HAP-1 (cell line): Measurements from ENCODE around the gene LLGL2.

Source experiments
- DNase-seq, 2 experiments: peaks; one replicate each; pipeline ENCODE4 v3.0.0-alpha.2; 2016 to 2020; ENCODE audit warnings: low spot score in 2 of 2
- H3K27me3 ChIP-seq: fragments of 250-450 bp; sonication (Bioruptor Pico); 2 replicates; pipeline ENCODE4 v1.5.1; 2020; ENCODE audit warnings: low read depth, mild to moderate bottlenecking, moderate library complexity
- H3K36me3 ChIP-seq: fragments of 250-450 bp; sonication (Bioruptor Pico); replicated peaks from 2 replicates; pipeline ENCODE4 v1.5.1; 2020; ENCODE audit warnings: mild to moderate bottlenecking
- H3K4me1 ChIP-seq: fragments of 250-450 bp; sonication (Bioruptor Pico); 2 replicates; pipeline ENCODE4 v1.5.1; 2020; ENCODE audit warnings: mild to moderate bottlenecking
- H3K4me3 ChIP-seq: fragments of 250-450 bp; sonication (Bioruptor Pico); 2 replicates; pipeline ENCODE4 v1.5.1; 2020; ENCODE audit warnings: mild to moderate bottlenecking, moderate library complexity
- H3K9me3 ChIP-seq: fragments of 250-450 bp; sonication (Bioruptor Pico); 2 replicates; pipeline ENCODE4 v1.5.1; 2020; ENCODE audit warnings: mild to moderate bottlenecking, moderate library complexity
- in situ Hi-C: fragments of 300-500 bp; cut with MboI; formaldehyde crosslinking; loops from 3 replicates; pipeline ENCODE4 v1.14.3; 2020; ENCODE audit warnings: low sequenced_read_pairs, inconsistent platforms, mixed read lengths

LLGL2 gene

DNA sequence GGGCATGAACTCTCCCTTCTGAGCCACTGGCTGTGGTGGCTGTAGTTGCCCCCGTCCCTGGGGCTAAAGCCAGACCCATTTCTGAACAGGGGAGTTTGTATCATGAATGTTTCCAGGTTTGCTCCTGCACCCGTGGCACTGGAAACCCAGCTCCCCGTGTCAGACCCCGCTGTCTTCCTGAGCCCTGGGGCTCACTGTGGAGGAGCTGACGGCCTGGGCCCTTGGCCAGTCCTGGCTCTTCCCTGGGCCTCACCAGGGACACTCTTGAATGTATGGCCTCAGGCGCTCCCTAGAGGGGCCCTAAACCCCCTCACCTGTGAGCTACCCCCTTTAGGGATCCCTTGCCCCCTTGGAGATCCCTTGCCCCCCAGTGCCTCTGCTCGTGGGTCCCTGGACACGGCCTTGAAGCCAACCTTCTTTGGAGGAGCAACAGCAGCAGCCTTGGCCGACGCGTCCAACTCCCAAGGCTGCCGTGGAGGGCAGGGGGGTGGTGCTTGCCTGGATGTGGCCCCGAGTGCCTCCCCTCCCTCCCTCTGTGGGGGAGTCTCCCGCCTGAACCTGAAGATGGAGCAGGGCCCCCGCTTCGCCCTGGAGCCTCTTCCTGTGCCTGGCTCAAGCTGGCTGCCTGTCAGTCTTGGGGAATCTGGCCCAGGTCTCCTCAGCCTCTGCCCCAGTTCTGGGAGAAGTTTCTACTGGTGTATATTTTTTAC, 26.0 kb upstream of the LLGL2 start:
- Histone ChIP-seq H3K9me3 (no peaks in the 10 kb centered on the region), H3K4me1 (no peaks in the 10 kb centered on the region), H3K36me3 (peaks cover 53% of the 10 kb centered on the region), H3K27me3 (no peaks in the 10 kb centered on the region), H3K4me3 (no peak overlapping the region)
- DNase-seq, result no peak
- in situ Hi-C loops, result no loop called here

GRCh38 chr17:75500419-75501216, 24.9 kb upstream of the LLGL2 start:
- H3K4me1 ChIP-seq, result no peaks in the 10 kb centered on the region
- H3K27me3 ChIP-seq, result no peaks in the 10 kb centered on the region
- H3K4me3 ChIP-seq, result no peak overlapping the region
- H3K36me3 ChIP-seq, result peaks cover 50% of the 10 kb centered on the region
- no peaks in the 10 kb centered on the region for H3K9me3 ChIP-seq
- no peak for DNase-seq
- in situ Hi-C loops, result no loop called here

DNA sequence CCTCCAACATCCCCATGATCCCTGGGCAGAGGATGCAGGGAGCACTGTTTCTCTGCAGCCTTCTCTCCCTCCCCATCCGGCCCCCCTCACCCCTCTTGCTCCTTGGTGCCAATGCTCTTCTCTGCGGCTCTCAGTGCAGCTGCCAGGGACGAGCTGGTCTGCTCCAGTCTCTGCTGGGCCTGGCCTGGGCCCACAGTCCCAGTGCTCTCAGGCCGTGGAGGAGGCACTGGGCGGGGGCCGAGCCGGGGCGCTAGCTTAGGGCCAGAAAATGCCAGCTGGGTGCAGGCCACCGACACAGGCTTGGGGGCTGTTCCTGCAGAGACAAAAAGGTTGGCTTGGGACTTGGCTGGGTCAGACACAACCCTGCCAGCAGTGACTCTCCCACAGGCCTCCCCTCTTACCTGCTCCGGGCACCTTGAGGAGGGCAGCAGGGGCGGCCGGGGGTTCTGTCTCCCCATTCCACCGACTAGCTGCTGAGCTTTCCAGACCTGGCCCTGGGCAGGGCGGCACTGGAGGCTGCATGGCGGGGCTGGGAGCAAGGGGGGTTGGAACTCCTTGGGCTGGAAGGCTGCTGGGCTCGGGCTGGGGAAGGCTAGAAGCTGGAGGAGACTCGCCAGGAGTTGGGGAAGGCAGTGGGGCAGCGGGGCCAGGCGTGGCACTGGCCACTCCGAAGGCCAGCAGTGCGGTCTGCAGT, 24.0 kb upstream of the LLGL2 start:
- in situ Hi-C loops, result no loop called here
- no peak for DNase-seq
- H3K9me3 ChIP-seq, result no peaks in the 10 kb centered on the region
- peaks cover 47% of the 10 kb centered on the region for H3K36me3 ChIP-seq
- no peak overlapping the region for H3K4me3 ChIP-seq
- H3K27me3 ChIP-seq, result no peaks in the 10 kb centered on the region
- H3K4me1 ChIP-seq, result no peaks in the 10 kb centered on the region

- in situ Hi-C loops, result no loop called here
- Histone ChIP-seq H3K36me3 (peaks cover 47% of the 10 kb centered on the region), H3K27me3 (no peaks in the 10 kb centered on the region), H3K4me3 (no peak overlapping the region), H3K4me1 (no peaks in the 10 kb centered on the region), H3K9me3 (no peaks in the 10 kb centered on the region)
- no peak for DNase-seq
These were observed 23.3 kb upstream of the LLGL2 start for GRCh38 chr17:75502072-75502720.

- in situ Hi-C loops, result no loop called here
- DNase-seq, result no peak
- peaks cover 44% of the 10 kb centered on the region for H3K36me3 ChIP-seq
- H3K4me3 ChIP-seq, result no peak overlapping the region
- H3K27me3 ChIP-seq, result no peaks in the 10 kb centered on the region
- no peaks in the 10 kb centered on the region for H3K9me3 ChIP-seq
- H3K4me1 ChIP-seq, result no peaks in the 10 kb centered on the region
These were observed 22.7 kb upstream of the LLGL2 start for GRCh38 chr17:75502721-75503329.

DNA sequence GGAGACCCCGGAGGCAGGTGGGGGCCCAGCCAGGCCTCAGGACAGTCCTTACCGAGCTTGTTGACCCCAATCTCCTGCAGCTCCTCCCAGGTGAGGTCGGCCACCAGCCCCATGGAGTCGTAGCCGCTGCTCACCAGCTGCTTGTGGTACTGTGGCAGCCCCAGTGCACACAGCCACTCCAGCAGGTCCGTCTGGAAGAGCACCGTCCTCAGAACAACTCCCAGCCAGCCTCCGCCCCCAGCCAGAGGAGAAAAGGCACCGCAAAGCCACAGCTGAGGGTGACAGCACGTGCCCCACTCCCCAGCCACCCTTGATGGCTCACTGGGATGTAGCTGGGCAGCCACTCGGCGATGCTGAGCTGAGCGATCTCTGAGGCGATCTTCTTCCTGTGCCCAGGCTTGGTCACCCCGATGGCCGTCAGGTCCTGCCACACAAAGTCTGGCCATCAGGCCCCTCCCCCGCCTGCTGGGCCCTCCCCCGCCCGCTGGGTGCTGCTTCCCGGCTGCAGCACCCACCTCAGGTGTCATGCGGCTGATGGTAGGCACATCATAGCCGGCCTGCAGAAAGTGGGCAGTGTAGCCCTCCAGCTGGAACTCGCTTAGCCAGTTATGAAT, 22.1 kb upstream of the LLGL2 start:
- Histone ChIP-seq H3K36me3 (peaks cover 38% of the 10 kb centered on the region), H3K4me1 (no peaks in the 10 kb centered on the region), H3K27me3 (no peaks in the 10 kb centered on the region), H3K4me3 (no peak overlapping the region), H3K9me3 (no peaks in the 10 kb centered on the region)
- in situ Hi-C loops, result no loop called here
- no peak for DNase-seq

- Histone ChIP-seq H3K36me3 (peaks cover 34% of the 10 kb centered on the region), H3K4me1 (no peaks in the 10 kb centered on the region), H3K9me3 (no peaks in the 10 kb centered on the region), H3K27me3 (no peaks in the 10 kb centered on the region), H3K4me3 (no peak overlapping the region)
- in situ Hi-C loops, result no loop called here
- DNase-seq, result no peak
These were observed 21.5 kb upstream of the LLGL2 start for GRCh38 chr17:75503976-75504346.

DNA sequence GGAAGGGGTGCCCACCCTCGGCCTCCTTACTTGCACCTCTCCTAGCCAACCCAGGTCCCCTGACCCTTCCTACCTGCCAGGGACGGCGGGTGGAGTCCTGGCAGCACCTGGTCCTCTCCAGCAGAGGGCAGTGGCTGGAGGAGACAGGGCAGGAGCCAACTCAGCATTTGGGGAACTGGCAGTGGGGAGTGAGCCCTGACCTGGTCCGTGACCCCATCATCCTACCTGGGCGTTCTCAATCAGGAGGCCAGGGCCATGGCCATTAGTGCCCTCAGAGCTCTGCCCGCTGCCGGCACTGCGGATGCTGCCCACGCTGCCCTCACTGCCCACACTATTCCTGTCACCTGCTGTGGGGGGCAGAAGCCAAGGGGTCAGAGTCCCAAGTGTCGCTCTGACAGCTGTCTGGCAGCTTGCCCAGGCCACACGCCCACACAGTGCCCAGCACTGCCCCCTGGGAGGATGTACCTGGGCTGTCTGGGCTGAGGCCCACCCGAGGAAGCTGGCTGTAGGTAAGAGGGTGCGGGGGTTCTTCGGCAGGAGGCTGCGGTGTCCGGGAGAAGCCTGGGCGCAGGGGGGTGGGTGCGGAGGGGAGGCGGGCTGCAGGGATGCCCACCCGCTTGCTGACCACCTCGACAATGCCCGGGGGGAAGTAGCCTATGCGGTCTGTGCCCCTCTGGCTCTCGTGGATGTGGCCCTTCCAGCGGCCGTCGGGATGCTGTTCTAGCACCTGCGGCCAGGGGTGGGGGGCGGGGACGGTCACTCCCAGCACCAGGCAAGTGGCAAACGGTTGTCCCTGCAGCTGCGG, 20.9 kb upstream of the LLGL2 start:
- in situ Hi-C loops, result no loop called here
- Histone ChIP-seq H3K27me3 (no peaks in the 10 kb centered on the region), H3K9me3 (no peaks in the 10 kb centered on the region), H3K36me3 (peaks cover 31% of the 10 kb centered on the region), H3K4me1 (no peaks in the 10 kb centered on the region), H3K4me3 (no peak overlapping the region)
- DNase-seq, result peak in 1 of 2 experiments; percentile 59

- in situ Hi-C loops, result no loop called here
These were observed 20.4 kb upstream of the LLGL2 start for GRCh38 chr17:75505152-75505409.

GRCh38 chr17:75505640-75506039, 19.9 kb upstream of the LLGL2 start:
- Histone ChIP-seq H3K4me1 (no peaks in the 10 kb centered on the region), H3K4me3 (no peak overlapping the region), H3K27me3 (no peaks in the 10 kb centered on the region), H3K36me3 (peaks cover 20% of the 10 kb centered on the region), H3K9me3 (no peaks in the 10 kb centered on the region)
- DNase-seq, result no peak
- in situ Hi-C loops, result no loop called here

More at GRCh38 chr17:75505152-75505409, 20.4 kb upstream of the LLGL2 start:
- no peaks in the 10 kb centered on the region for H3K27me3 ChIP-seq
- no peak for DNase-seq
- H3K4me3 ChIP-seq, result no peak overlapping the region
- H3K9me3 ChIP-seq, result no peaks in the 10 kb centered on the region
- no peaks in the 10 kb centered on the region for H3K4me1 ChIP-seq
- H3K36me3 ChIP-seq, result peaks cover 26% of the 10 kb centered on the region

DNA sequence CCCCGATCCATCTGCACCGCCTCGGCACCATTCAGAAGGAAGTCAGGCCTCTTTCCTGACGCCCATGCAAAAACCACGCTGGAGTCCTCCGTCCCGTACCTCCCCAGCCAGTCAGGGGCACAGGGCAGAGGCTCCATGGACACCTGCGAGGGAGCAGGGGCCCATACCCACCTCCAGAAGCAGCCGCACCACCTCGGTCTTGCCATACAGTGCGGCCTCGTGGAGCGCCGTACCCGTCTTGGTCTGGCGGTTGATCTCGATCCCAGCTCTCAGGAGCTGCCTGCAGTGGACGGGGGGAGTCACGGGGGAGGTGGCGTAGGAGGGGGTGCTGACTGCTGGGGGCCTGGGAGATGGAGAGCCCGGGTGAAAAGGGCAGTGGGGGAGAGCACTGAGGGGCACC, 19.4 kb upstream of the LLGL2 start:
- no peaks in the 10 kb centered on the region for H3K27me3 ChIP-seq
- no peak overlapping the region for H3K4me3 ChIP-seq
- H3K9me3 ChIP-seq, result no peaks in the 10 kb centered on the region
- DNase-seq, result no peak
- H3K36me3 ChIP-seq, result peaks cover 15% of the 10 kb centered on the region
- no peaks in the 10 kb centered on the region for H3K4me1 ChIP-seq
- in situ Hi-C loops, result no loop called here

DNA sequence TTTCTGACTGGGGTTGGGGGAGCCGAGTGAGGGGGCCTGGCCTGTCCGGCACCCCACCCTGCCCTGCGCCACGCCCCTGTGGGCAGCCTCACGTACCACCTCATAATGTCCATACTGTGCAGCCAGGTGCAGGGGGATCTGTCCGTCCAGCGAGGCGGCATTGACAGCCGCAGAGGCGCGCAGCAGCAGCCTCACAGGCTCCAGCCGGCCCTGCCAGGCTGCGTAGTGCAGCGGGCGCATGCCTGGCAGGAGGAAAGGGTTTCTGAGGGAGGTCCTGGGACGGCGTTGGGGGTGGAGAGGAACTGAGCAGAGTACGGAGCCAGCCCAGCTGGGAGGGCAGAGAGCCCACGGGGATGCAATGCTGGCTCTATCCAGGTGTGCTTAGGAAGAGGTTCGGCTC, 18.6 kb upstream of the LLGL2 start:
- H3K36me3 ChIP-seq, result peaks cover 13% of the 10 kb centered on the region
- no peaks in the 10 kb centered on the region for H3K9me3 ChIP-seq
- H3K4me1 ChIP-seq, result no peaks in the 10 kb centered on the region
- in situ Hi-C loops, result no loop called here
- no peaks in the 10 kb centered on the region for H3K27me3 ChIP-seq
- H3K4me3 ChIP-seq, result no peak overlapping the region
- no peak for DNase-seq
